Adrenal gland (tissue), 5 donors: Measurements from ENCODE around the gene MYH9.

Experiments
- CTCF ChIP-seq, 6 experiments: fragments of 450-650 bp in 4 of 6; fragments of 200-600 bp in 2 of 6; sonication (generic) in 1 of 6; IDR thresholded peaks; 1 replicate in 5 of 6; 2 replicates in 1 of 6; pipeline versions ENCODE4 v1.5.1 to v1.8.0; 2016 to 2021; ENCODE audit warnings: antibody characterized with exemption in 6 of 6, mild to moderate bottlenecking in 2 of 6, moderate library complexity in 1 of 6
- POLR2A ChIP-seq, 2 donors: fragments of 450-650 bp; IDR thresholded peaks; one replicate each; pipeline ENCODE4 v1.6.1; 2017; ENCODE audit warnings: antibody characterized with exemption in 2 of 2, mild to moderate bottlenecking in 2 of 2, moderate library complexity in 1 of 2
- donor health status: DM: no; HTN: no; CAD: no.

- TF ChIP-seq CTCF (IDR thresholded peaks at IDR 0.05) = no peak
- no peak for TF ChIP-seq POLR2A (IDR thresholded peaks at IDR 0.05)
These were observed 2.8 kb downstream of the MYH9 start for GRCh38 chr22:36384766-36385481.
